HuH-7 (cell line): ENCODE measurements around the gene GCNA.

Source experiments
- DNase-seq: peaks from one replicate; pipeline ENCODE4 v3.0.0; 2011; ENCODE audit warnings: low spot score

The GCNA gene, protein sequence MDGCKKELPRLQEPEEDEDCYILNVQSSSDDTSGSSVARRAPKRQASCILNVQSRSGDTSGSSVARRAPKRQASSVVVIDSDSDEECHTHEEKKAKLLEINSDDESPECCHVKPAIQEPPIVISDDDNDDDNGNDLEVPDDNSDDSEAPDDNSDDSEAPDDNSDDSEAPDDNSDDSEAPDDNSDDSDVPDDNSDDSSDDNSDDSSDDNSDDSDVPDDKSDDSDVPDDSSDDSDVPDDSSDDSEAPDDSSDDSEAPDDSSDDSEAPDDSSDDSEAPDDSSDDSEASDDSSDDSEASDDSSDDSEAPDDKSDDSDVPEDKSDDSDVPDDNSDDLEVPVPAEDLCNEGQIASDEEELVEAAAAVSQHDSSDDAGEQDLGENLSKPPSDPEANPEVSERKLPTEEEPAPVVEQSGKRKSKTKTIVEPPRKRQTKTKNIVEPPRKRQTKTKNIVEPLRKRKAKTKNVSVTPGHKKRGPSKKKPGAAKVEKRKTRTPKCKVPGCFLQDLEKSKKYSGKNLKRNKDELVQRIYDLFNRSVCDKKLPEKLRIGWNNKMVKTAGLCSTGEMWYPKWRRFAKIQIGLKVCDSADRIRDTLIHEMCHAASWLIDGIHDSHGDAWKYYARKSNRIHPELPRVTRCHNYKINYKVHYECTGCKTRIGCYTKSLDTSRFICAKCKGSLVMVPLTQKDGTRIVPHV

DNA sequence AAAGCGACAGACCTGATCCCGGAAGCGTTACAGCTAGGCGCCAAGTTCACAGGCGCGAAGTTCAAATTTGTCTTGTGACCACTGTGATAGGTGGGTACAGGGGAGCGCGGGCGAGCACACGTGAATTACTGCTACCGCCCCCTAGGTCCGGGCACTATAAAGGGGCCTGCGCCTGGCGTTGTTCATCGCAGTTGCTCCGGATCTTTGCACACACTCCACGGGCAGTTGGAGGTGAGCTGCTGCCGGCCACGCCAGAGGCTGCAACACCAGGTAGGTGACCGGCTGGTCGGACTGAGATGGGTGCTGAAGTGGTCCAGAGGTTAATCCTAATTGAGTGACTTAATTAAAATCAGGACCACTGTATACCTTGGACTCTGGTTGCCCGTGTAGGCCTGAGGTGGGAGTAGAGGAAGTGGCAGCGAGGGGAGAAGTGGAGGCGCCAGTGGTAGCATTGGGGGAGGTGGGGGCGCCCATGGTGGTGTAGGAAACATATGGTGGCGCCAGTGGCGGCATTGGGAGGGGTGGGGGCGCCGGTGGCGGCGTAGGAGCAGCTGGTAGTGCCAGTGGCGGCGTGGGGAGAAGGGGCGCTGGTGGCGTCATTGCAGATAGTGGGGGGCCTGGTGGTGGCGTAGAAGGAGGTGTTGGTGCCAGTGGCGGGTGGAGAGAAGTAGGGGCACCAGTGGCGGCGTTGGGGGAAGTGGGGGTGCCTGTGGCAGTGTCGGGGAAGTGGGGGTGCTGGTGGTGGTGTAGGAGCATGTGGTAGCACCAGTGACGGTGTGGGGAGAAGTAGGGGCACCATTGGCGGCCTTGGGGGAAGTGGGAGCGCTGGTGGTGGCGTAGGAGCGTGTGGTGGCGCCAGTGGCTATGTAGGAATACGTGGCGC is at the start of gene GCNA:
TSS of gene GCNA (plus strand) at position 185 of the 883 bp plus-strand sequence. CDS start 2,385 bp downstream, outside the sequence.
- no peak for DNase-seq

DNA sequence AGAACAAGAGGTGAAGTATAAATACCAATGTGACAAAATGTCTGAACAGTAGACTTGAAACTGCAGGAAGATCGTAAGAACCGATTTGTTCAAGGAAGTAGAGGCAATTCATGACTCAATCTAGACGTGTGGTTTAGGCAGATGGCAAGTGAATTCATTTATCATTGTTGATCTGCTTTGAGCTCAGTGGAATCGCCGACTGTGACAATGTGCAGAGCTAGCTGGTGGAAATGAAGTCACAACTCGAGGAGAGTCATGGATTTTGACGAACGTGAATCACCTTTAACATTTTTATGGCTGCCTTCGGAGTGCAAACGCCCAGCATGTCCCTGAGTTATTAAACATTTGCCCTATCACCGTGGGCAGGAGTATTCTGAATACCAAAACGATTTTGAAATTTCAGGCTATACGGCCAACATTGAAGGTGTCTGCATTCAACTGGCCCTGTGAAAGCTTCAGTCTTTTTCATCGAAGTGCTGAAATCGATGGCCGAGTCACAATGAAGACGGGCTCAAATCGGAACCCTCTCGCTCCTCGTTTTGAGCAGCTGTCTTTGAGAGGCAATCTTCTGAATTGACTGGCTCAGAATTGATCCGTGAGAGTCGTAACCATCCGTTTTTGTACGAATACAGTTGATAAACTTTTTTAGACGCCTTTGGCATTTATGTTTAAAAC is 46.0 kb upstream of the GCNA start:
- no peak for DNase-seq

DNA sequence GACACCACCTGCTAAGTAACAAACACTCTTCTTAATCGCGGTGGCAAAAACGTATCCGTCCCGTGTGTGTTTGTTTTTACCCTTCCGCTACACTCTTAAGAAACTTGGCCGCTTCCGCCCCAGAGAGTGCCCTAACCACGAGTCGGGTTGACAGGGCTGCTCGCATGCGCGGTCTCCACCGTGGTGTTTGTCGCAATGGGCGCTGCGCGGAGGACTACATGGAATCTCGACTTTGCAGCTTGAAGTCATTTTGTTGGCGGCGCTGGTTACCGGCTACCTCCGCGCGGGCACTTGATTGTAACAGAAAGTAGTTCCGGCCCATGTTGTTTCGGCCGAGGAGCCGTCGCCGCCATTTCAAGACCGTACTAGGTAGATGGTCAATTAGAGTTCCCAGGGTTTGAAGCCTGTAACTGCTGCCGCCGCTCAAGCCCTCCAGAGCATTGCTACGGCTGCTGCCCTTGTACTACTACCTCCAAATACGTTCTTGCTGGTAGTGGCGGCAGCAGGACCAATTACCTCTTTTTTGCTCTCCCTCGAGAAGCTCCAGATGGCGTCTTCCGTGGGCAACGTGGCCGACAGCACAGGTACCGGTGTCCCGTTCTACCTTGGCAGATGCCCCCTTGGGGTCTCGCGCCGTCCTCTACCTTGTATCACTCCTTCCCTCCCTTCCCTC is 45.3 kb upstream of the GCNA start, which contains the start of gene OGT:
TSS of gene OGT (plus strand) at position 352 of the 673 bp plus-strand sequence. CDS start at position 548, 196 bp downstream.
- DNase-seq, result peak; percentile 71

DNA sequence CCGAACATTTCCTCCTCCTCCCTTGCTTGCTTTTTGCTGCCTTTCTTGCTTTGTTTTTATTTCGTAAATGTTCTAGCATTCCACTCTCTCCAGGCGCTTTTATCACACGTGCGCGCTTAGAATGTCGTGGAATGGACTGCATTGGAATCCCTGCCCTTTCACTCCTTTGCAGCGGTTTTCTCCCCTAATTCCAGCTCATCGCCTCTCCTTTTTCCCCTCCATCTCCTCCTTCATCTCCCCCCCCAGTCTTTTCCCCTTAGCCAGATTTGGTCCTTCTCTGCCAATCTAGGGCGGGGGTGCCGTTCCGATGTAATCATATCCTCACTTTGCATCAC is 44.8 kb upstream of the GCNA start:
- no peak for DNase-seq

DNA sequence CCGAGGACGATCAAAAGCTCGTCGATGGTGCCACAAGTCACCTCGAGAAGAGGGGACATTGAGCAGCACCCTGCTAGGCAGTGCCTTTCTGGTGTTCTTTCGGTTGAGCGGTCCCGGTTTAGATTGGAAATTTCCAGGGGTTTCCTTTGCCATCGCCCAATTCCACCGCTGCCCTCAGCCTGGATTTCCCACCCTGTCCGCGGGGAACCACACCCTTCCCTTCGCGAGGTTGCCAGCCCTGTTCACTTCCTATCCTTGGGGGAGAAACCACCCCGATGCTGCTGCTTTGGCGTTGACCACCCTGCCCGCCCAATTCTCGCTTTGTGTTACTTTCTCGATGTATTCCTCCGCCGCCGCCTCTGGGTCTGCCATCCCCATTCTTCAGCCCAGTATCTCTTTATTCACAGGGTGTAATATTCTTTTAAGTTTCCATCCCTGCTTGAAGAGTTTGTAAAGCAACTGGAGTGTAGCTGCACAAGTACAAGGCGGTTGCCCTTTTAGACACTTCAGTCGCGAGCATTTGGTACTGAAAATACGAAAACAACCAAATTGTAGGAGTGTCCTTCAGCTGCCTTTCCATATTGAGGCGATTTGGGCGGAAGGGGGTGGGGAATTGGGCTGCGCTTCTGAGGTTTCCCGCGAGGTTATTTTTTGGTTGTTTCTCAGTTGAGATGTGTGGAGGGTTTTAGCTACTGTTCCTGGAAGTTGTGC is 44.2 kb upstream of the GCNA start:
- DNase-seq, result no peak

DNA sequence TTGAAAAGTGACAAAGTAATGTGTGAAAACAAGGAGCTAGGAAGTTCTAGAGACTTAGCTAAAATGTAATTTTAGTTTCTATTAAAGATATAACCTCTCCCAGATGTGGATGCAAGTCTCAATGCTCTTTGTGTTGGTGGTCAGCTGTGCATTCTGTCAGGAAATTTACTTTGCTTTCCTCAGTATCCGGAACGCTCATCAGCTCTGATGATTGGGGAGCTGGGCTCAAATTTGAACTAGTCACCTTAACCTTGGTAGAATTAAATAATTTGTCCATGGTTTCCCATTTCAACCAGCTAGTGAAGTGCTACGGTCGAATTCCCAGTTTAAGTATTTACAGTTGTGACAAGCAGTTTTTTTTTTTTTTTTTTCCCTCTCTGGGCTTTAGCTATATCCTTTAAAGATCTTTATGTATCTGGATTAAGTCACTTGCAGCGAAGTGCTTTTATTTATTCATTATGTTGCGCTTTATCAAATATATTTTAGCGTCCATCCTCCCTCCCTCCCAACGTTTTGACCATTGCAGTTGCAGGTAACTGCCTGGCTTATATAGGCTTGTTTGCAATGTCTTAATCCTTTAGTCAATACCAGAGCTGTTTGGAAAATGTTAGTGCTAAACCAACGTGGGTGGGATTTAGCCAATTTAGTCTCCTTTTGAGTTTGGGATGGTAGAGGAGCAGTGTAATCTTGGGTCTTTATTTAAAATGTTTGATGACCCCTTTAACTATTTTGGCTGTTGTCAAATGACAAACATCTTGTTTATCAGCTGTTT is 43.3 kb upstream of the GCNA start:
- DNase-seq, result no peak

DNA sequence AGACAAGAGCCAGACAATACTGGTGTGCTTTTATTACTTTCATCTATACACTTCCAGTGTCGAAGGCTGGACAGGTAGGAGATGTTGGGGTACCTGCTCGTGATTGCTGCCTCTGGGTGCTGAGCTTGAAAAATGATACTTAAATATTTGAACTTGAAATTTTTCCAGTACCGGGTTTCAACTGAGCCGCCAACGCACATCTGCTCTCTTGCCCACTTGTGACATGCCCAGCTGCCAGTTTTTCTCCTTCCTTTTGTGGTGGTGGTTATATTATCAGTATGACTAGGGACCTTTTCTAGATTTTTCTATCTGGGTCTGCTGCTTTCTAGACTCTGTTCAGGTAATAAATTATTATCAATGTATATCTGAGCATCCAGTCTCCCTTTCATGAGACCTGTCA is 42.0 kb upstream of the GCNA start:
- no peak for DNase-seq

DNA sequence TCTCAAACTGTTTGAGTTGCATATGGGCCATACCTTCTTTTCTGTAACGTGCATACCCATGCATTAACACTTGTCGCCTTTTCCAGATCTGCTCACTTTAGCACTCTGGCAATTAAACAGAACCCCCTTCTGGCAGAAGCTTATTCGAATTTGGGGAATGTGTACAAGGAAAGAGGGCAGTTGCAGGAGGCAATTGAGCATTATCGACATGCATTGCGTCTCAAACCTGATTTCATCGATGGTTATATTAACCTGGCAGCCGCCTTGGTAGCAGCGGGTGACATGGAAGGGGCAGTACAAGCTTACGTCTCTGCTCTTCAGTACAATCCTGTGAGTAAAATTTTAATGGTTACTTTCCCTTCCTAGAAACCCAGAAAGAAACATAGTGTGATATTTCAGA is 40.5 kb upstream of the GCNA start:
- DNase-seq, result no peak

DNA sequence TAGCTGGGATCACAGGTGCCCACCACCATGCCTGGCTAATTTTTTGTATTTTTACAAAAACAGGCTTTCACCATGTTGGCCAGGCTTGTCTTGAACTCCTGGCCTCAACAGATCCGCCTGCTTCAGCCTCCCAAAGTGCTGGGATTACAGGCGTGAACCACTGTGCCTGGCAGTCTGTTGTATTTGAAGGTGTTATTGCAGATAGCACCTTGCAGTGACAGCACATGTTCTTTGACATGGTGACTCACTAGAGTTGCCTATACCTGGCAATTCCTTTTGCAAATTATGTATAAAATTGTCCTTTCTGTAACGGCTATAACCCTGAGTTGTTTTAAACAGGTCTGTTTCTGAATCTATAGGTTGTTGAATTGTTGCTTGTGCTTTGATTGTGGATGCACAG is 37.4 kb upstream of the GCNA start:
- DNase-seq, result no peak

DNA sequence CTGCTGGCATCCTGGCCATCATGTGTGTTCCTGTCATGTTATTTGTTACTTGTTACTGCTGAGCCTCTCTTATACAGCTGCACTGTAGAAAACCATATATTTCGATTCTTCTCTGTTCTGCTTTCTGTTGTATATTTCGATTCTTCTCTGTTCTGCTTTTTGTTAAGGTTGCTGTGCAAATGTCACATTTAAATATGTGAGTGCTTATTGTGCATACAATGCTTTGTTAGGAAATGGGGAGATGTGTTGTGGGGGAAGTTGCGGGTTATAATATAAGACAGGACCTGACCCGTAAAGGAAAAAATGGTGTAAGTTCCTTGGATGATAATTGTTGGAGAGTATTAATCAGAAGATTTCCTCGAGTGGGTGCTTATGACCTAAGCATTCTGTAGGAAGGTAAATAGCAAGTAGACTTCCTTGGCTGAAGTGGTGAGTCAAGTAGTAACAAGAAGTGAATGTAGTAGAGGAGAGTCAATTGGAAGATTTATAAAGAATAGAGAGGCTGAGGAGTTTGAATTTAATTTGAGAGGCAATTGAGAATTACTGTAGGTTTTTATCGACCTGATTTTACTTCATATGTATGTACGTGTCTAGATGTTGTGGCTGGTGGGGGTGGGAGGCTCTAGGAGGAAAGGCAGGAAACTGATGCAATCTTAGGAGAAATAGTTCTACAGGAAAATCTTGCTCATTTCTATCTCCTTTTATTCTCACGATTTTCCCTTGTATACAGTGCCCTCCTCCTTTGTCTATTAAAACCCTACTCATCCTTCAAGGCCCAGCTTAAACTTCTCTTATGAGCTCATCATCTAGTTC is 36.8 kb upstream of the GCNA start:
- no peak for DNase-seq

DNA sequence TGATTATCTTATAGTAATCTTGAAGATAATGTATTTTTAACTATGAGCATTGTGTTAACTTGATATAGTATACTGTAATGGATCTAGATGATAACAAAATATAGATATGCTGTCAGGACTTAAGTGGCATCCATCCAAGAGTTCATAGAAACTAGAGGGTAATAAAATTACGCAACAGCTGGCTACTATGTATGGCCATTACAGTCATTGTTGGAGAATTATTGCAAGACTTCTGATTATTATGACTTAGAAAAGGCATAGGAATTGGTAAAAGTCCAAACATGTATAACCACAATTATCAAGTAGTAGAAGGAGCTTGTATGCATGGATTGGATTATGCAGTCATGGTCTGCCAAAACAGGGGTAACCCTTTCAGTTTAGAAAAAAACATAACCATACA is 35.8 kb upstream of the GCNA start:
- DNase-seq, result no peak

DNA sequence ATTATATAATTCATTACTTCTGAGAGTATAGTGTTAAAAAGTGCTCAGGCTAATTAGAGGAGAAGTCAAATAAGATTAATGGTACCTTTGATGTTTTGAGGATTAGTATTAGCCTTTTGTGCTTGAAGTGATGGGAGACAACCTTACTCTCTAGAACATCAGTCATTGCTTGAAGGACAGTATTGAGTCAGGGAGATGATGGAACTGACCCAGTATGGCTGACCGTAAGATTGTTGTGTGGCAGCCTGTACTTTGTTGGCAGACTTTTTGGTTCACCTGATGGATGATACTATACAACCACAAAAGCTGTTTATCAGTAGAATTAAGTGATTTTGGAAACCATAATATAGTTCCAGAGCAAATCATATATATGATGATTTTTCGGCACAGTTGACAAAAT is 35.4 kb upstream of the GCNA start:
- no peak for DNase-seq

DNA sequence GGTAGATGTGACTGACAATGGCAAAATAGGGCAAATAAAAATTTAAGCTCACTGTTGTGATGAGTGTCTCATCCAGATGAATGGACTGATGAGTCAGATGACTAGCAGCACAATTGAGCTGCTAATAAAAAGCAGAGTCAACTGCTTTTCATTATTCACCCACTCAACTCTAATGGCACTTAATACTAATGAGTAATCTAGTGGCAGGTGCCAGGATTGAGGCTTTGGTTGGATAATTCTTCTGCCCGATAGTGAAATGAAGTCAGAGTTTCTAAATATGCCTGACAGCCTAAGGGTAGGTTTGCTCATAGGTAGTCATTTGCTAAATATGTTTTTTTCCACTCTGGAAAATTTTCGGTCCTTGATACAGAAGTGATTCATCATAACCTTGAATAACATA is 34.9 kb upstream of the GCNA start:
- DNase-seq, result no peak

DNA sequence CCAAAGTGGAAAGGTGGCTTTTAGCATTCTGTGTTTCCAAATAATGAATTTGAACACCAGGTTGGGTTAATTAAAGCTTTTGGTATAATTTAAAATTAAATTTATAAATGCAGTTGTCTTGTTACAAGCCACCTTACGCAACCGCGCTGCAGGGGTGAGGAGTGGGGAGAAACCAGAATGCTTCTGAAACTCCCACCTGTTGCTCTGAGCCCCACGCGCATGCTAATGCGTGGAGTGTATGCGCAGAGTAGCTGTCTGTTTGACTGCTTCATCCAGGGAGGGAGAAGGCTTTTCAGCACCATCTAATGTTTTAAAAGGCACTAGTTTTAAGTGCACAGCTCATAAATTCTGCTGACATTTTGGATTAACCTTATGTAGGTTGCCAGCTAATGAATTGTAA is 32.9 kb upstream of the GCNA start:
- DNase-seq, result no peak

DNA sequence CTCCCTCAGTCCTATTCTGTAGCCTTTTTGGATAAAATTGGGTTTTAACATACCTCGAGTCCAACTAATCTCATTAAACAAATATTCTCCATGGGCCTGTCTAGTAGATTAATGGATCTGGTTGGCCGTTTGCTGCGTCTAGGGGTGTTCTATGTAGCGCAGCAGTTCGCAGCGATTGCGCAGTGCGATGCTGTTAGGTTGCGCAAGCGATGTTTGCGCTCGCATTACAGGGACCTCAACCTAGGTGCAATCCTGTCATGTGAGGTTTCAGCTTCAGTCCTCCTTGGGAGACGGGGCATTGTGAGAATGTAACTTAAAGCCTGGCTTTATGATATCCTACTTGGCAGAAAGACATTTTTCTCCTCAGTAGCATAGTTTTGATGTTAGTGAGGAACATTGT is 31.4 kb upstream of the GCNA start:
- no peak for DNase-seq

DNA sequence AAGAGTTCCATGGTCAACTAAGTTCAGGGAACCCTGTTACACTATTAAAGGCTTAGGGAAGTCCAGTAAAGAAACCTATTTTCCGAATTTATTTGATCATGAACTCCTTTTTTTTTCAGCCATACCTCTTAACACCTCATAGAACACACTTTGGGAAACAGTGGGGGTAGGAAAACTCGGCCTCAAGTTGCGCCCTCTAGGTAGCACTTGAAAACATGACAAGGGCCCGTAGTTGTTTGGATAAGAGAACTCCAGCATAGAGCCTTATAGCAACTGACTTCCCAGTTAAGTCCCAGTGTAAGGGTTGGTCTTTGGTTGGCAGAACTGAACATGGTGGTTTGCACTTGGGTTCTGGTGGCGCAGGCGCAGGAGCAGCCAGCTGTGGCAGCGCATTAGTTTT is 30.9 kb upstream of the GCNA start:
- no peak for DNase-seq

DNA sequence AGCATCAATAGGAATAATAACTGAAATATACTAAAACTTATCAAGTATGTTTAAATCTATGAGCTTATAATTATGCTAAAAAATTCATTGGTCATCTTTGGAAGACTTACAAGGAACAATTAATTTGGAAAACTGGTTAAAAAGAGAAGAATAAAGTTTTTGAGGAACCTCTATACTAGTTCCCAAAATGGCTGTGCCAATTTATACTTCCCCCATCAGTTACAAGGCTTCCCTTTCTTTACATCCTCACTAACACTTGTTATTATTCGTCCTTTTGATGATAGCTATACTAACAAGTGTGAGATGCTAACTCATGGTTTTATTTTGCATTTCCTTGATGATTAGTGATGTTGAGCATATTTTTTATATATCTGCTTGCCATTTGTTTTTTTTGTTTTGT is 28.3 kb upstream of the GCNA start:
- DNase-seq, result no peak

DNA sequence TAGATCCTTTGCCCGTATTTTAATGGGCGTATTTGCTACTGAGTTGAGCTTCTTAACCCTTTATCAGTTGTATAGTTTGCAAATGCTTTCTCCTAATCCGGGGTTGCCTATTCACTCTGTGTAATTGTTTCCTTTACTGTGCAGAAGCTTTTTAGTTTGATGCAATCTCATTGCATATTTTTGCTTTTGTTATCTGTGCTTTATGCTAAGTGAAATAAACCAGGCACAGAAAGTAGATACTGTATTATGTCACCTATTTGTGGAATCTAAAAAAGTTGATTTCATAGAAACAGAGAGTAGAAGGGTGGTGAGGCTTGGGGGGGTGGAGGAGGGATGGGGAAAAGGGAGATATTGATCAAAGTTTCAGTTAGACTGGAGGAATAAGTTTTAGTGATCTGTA is 27.7 kb upstream of the GCNA start:
- DNase-seq, result no peak

DNA sequence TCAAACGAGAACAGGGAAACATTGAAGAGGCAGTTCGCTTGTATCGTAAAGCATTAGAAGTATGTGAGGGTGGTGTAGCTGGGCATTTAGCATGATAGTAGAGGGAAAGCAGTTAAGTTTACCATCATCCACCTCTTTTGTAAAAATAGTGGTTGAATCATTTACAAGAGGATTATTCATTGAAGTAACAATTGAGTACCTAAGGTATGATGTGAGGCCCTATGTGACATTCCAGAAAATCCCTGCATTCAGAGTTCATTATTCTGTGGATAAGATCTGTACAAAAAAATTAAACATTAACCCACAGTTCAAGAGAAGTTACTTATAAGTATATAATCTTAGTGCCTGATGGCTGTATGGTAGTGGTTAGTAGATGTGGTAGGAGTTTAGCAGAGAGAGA is 22.2 kb upstream of the GCNA start:
- DNase-seq, result no peak
